ENCODE data around the gene PNMA8C.

GRCh38 chr19:46385636-46386035 lies 43.1 kb downstream of the PNMA8C start:
- TF ChIP-seq, protein P1, sequence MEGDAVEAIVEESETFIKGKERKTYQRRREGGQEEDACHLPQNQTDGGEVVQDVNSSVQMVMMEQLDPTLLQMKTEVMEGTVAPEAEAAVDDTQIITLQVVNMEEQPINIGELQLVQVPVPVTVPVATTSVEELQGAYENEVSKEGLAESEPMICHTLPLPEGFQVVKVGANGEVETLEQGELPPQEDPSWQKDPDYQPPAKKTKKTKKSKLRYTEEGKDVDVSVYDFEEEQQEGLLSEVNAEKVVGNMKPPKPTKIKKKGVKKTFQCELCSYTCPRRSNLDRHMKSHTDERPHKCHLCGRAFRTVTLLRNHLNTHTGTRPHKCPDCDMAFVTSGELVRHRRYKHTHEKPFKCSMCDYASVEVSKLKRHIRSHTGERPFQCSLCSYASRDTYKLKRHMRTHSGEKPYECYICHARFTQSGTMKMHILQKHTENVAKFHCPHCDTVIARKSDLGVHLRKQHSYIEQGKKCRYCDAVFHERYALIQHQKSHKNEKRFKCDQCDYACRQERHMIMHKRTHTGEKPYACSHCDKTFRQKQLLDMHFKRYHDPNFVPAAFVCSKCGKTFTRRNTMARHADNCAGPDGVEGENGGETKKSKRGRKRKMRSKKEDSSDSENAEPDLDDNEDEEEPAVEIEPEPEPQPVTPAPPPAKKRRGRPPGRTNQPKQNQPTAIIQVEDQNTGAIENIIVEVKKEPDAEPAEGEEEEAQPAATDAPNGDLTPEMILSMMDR (IDR thresholded peaks at IDR 0.05; ENCODE audit: extremely low read depth in 1 of 2, insufficient read depth in 1 of 2, low read depth in 1 of 2, low read length in 2 of 2): no peak
- TF ChIP-seq MAX (IDR thresholded peaks at IDR 0.05; ENCODE audit: insufficient read depth, insufficient read length) (no peak), POLR2A (IDR thresholded peaks at IDR 0.05; ENCODE audit: low read depth, low read length) (no peak), GATA2 (IDR thresholded peaks at IDR 0.05; ENCODE audit: insufficient read depth, insufficient read length, low read depth, low read length) (no peak), FOS (IDR thresholded peaks at IDR 0.05; ENCODE audit: borderline replicate concordance, insufficient read depth, low read length) (no peak), EZH2 (IDR thresholded peaks at IDR 0.05; ENCODE audit: borderline replicate concordance, low read depth, low read length, severe bottlenecking) (no peak)
